ENCODE measurements around the gene SRMS.
"Not testable (repeated sequence)": the region's sequence is repeated elsewhere in the genome, so short reads cannot be mapped to it uniquely, and the experiment has no call there.

Gene SRMS

DNA sequence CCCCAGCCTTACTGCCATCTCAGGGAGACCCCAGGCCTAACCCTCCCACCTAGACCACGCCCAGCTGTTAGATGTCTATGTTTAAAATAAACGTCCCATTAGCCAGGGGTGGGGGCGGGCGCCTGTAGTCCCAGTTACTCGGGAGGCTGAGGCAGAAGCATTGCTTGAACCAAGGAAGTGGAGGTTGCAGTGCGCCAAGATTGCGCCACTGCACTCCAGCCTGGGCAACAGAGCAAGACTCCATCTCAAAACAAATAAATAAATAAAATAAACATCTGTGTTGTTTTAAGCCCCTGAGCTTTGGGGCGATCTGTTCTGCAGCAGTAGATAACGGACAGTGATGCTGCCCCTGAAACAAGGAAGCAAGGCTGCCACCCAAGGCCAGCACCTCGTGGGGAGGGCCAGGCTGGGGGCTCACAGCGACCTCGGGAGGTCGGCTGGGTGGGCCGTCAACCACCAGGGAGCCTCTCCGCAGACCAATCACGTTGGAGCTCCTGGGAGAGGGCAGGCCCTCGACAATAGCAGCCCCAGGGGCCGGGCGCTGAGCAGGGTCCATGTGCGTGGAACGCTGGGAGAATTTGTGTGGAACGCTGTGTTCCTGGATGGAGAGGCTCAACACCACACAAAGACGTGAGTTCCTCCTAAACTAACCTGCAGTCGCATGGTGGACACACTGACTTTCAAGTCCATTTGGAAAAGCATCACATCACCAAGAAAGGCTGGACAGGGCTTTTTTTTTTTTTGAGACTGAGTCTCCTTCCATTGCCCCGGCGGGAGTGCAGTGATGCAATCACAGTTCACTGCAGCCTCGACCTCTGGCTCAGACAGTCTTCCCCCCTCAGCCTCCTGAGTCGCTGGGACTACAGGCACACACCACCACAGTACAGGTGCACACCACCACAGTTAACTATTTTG lies 27.5 kb upstream of the SRMS start:
- Histone ChIP-seq H3K27ac (ENCODE audit: low read length) (no peak overlapping the region), H3K36me3 (ENCODE audit: control insufficient read depth, low read depth, low read length) (no peaks in the 10 kb centered on the region), H3K4me1 (ENCODE audit: control insufficient read depth, low read depth, low read length) (no peaks in the 10 kb centered on the region), H3K27me3 (ENCODE audit: control insufficient read depth, insufficient read depth, low read length) (peaks cover 6% of the 10 kb centered on the region), H3K9me3 (ENCODE audit: control insufficient read depth, low read depth, low read length) (no peaks in the 10 kb centered on the region), H3K9ac (ENCODE audit: low read length) (no peak overlapping the region), H3K4me3 (ENCODE audit: low read length) (no peak overlapping the region)

DNA sequence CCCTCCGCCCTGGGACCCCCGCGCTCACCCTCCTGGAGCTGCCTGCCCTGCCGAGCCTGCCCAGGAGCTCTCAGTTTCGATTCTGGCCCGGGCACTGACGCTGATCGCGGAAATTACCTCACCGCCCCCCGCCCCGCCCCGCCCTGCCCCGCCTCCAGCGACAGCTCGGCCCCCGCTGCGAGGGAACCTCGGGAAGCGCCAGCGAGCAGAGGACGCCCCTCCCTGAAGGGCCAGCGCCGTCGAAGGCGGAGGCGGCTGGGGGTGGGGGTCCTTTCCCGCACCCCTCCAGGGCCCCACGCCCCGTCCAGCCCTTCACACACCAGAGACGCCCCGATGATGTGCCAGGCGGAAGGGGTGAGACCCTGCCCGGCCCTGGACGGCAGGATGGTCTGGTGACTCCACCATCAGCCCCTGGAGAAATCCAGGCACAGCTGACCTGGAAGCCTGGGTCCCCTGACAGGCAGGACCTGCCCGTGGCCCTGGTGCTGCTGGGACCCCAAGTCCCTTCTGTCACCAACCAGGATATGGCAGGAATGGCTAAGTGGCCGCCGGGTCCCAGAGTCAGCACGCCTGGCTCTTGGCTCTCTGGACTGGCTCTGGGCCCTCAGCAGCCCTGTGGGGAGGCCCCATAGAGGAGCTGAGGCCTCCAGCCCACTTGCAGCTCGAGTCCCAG lies 26.7 kb upstream of the SRMS start, which contains the start of gene HELZ2:
Gene HELZ2, minus strand, starts transcription at position 84 of the 673 bp plus-strand sequence. CDS start 1,854 bp downstream, outside the sequence.
- Histone ChIP-seq H3K9ac (ENCODE audit: low read length) (no peak within 1 kb of the TSS), H3K36me3 (ENCODE audit: control insufficient read depth, low read depth, low read length) (no peaks in the 10 kb centered on the region), H3K27ac (ENCODE audit: low read length) (no peak within 1 kb of the TSS), H3K4me1 (ENCODE audit: control insufficient read depth, low read depth, low read length) (no peaks in the 10 kb centered on the region), H3K4me3 (ENCODE audit: low read length) (peak within 1 kb of the TSS; percentile 66), H3K27me3 (ENCODE audit: control insufficient read depth, insufficient read depth, low read length) (peaks cover 6% of the 10 kb centered on the region), H3K9me3 (ENCODE audit: control insufficient read depth, low read depth, low read length) (no peaks in the 10 kb centered on the region)

DNA sequence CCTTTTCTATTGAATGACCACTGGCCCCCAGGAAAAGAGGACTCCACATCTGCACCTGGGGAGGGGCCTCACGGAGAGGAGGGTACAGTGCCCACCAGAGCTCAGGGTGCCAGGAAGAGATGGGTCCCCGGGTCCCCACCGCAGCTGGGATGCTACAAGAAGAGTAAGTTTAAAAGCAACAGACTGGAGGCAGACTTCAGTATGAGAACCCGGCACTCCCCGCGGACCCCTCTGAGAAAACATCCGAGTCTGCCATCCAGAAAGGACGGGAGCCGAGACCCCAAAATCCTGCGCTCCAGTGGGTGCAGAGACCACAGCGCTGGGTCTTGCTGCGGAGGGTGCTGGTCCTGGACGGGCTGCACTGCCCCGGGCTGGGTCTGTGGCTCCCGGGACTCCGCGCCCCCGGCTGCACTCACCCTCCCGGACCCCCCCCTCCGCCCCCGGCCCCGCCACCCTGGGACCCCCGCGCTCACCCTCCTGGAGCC lies 26.1 kb upstream of the SRMS start:
- Histone ChIP-seq H3K27me3 (ENCODE audit: control insufficient read depth, insufficient read depth, low read length) (peaks cover 6% of the 10 kb centered on the region), H3K4me3 (ENCODE audit: low read length) (peak overlapping the region; percentile 66), H3K36me3 (ENCODE audit: control insufficient read depth, low read depth, low read length) (no peaks in the 10 kb centered on the region), H3K27ac (ENCODE audit: low read length) (no peak overlapping the region), H3K9ac (ENCODE audit: low read length) (no peak overlapping the region), H3K4me1 (ENCODE audit: control insufficient read depth, low read depth, low read length) (no peaks in the 10 kb centered on the region), H3K9me3 (ENCODE audit: control insufficient read depth, low read depth, low read length) (no peaks in the 10 kb centered on the region)

- H3K4me1 ChIP-seq (ENCODE audit: control insufficient read depth, low read depth, low read length): no peaks in the 10 kb centered on the region
- no peak overlapping the region for H3K9ac ChIP-seq (ENCODE audit: low read length)
- H3K27me3 ChIP-seq (ENCODE audit: control insufficient read depth, insufficient read depth, low read length): peaks cover 6% of the 10 kb centered on the region
- H3K4me3 ChIP-seq (ENCODE audit: low read length): peak overlapping the region; percentile 66
- H3K9me3 ChIP-seq (ENCODE audit: control insufficient read depth, low read depth, low read length): no peaks in the 10 kb centered on the region
- no peak overlapping the region for H3K27ac ChIP-seq (ENCODE audit: low read length)
- no peaks in the 10 kb centered on the region for H3K36me3 ChIP-seq (ENCODE audit: control insufficient read depth, low read depth, low read length)
These were observed 25.5 kb upstream of the SRMS start for GRCh38 chr20:63572788-63573646.

DNA sequence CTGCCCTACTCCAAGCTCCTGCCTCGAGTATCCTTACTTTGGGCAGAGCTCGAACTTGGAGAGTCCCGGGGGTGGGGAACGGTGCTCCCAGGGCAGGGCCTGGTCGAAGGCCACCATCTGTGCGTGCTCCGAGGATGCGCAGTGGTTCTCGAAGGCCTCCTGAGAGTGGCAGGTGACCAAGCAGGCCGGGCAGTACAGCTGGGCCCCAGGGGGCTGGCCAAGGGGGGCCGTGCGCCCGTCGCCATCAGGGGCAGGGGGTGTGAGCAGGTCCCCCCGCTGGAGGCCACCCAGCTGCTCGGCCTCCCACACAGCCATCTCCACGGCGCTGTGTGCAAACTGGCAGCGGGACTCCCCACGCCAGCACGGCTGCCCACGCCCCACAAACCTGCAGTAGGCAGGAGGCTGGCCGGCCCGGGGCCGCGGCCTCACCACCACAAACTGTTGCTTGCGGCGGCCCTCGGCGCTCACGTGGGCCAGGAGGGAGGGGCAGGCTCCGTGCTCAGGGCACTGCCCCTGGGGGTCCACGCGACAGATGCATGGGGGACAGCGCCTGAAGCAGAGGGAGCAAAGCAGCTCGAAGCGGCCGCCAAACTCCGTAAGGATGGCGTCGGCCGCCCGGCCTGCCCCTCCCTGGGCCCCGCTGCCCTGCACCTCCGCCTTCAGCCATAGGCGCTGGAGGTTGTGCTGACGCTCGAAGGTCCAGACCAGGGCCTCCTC lies 24.7 kb upstream of the SRMS start:
- Histone ChIP-seq H3K9ac (ENCODE audit: low read length) (no peak overlapping the region), H3K4me1 (ENCODE audit: control insufficient read depth, low read depth, low read length) (no peaks in the 10 kb centered on the region), H3K27me3 (ENCODE audit: control insufficient read depth, insufficient read depth, low read length) (peaks cover 6% of the 10 kb centered on the region), H3K4me3 (ENCODE audit: low read length) (no peak overlapping the region), H3K9me3 (ENCODE audit: control insufficient read depth, low read depth, low read length) (no peaks in the 10 kb centered on the region), H3K36me3 (ENCODE audit: control insufficient read depth, low read depth, low read length) (no peaks in the 10 kb centered on the region), H3K27ac (ENCODE audit: low read length) (no peak overlapping the region)

DNA sequence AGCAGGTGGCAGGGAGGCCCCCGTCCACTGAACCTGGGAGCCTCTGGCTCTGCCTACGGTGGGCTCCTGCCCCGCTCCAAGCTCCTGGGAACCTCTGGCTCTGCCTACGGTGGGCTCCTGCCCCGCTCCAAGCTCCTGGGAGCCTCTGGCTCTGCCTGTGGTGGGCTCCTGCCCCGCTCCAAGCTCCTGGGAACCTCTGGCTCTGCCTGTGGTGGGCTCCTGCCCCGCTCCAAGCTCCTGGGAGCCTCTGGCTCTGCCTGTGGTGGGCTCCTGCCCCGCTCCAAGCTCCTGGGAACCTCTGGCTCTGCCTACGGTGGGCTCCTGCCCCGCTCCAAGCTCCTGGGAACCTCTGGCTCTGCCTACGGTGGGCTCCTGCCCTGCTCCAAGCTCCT lies 23.5 kb upstream of the SRMS start:
- H3K36me3 ChIP-seq (ENCODE audit: control insufficient read depth, low read depth, low read length); H3K27me3 ChIP-seq (ENCODE audit: control insufficient read depth, insufficient read depth, low read length); H3K9me3 ChIP-seq (ENCODE audit: control insufficient read depth, low read depth, low read length); H3K4me3 ChIP-seq (ENCODE audit: low read length); H3K27ac ChIP-seq (ENCODE audit: low read length); H3K4me1 ChIP-seq (ENCODE audit: control insufficient read depth, low read depth, low read length); H3K9ac ChIP-seq (ENCODE audit: low read length): not testable (repeated sequence)

GRCh38 chr20:63570281-63571086 lies 22.9 kb upstream of the SRMS start:
- H3K9ac ChIP-seq (ENCODE audit: low read length): no peak overlapping the region
- no peaks in the 10 kb centered on the region for H3K36me3 ChIP-seq (ENCODE audit: control insufficient read depth, low read depth, low read length)
- no peaks in the 10 kb centered on the region for H3K4me1 ChIP-seq (ENCODE audit: control insufficient read depth, low read depth, low read length)
- no peak overlapping the region for H3K4me3 ChIP-seq (ENCODE audit: low read length)
- H3K27ac ChIP-seq (ENCODE audit: low read length): no peak overlapping the region
- H3K27me3 ChIP-seq (ENCODE audit: control insufficient read depth, insufficient read depth, low read length): peaks cover 6% of the 10 kb centered on the region
- no peaks in the 10 kb centered on the region for H3K9me3 ChIP-seq (ENCODE audit: control insufficient read depth, low read depth, low read length)

DNA sequence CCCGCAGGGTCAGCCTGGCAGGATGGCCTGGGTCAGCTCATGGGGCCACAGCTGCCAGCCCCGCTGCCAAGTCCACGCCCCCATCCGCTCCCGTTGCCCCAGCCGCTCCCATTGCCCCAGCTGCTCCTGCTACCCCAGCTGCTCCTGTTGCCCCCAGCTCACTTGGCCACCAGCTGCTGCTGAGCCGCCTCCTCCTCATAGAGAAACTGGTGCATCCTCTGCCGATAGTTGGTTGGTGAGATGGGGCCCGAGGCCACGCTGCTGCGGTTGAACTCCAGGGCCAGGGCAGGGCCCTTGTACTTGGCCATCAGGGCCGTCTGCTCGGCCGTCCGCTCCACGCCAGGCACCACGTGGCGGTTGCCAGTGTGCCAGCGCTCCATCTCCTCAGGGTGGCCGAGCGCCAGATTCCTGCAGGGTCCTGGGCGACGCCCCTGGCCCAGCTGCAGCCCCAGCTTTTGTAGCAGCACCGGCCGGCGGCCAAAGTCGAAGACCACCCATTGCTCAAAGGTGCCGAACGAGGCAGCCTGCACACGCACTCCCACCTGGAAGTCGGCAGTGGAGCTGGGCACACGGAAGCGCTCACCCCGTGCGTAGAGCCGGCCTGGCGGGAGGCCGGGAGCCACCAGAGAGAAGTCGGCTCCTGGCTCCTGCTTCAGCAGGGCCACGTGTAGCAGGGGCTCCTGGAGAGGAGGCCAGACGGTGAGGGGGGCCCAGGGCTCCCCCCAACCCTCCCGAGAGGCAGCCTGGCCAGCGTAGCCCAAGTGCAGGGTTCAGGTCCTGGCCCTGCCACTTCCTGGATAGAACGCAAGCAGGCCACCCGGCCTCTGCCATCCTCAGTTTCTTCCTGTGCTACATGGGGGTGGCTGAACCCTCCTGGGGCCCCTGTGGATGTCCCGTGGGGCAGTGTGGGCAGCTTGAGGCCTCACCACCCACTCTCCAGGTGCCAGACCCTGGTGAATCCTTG lies 21.7 kb upstream of the SRMS start:
- Histone ChIP-seq H3K9ac (ENCODE audit: low read length) (no peak overlapping the region), H3K27ac (ENCODE audit: low read length) (no peak overlapping the region), H3K36me3 (ENCODE audit: control insufficient read depth, low read depth, low read length) (no peaks in the 10 kb centered on the region), H3K9me3 (ENCODE audit: control insufficient read depth, low read depth, low read length) (no peaks in the 10 kb centered on the region), H3K4me1 (ENCODE audit: control insufficient read depth, low read depth, low read length) (no peaks in the 10 kb centered on the region), H3K27me3 (ENCODE audit: control insufficient read depth, insufficient read depth, low read length) (peaks cover 6% of the 10 kb centered on the region), H3K4me3 (ENCODE audit: low read length) (no peak overlapping the region)

DNA sequence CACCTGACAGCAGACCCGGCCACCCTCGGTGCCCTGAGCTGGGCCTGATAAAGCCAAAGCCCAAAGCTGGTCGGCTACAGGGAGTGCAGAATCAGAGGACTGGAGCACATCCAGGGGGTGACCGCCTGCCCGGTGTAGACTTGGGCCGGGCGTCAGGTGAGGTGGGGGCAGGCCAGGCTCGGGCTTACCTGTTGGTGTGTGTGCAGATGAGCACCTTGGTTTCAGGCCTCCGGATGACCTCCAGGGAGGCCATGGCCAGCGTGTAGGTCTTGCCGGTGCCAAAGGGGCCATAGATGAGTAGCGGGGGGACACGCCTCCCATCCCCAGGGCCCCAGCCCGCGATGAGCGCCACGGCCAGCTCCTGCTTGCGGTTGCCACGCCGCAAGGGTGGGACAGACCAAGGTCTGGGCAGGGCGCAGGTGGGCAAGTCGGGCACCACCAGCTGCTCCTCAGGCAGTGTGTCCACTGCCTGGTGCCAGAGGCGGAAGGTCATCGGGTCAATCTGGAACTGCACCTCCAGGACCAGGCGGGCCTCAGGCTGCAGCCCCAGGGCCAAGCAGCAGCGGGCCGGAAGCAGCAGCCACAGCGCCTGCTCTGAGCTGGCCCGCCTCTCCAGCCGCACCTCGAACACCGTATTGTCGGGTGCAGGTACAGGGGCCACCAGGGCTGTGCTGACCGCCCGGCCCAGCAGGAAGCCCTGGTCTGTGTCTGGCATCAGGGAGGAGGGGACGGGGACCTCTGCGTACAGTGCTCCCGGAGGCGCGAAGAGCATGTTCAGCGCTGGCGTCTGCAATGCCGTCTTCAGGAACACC lies 20.8 kb upstream of the SRMS start:
- no peak overlapping the region for H3K4me3 ChIP-seq (ENCODE audit: low read length)
- no peak overlapping the region for H3K9ac ChIP-seq (ENCODE audit: low read length)

More for the DNA sequence above, 20.8 kb upstream of the SRMS start:
- Histone ChIP-seq H3K4me1 (ENCODE audit: control insufficient read depth, low read depth, low read length) (no peaks in the 10 kb centered on the region), H3K36me3 (ENCODE audit: control insufficient read depth, low read depth, low read length) (no peaks in the 10 kb centered on the region), H3K27me3 (ENCODE audit: control insufficient read depth, insufficient read depth, low read length) (peaks cover 2% of the 10 kb centered on the region), H3K9me3 (ENCODE audit: control insufficient read depth, low read depth, low read length) (no peaks in the 10 kb centered on the region), H3K27ac (ENCODE audit: low read length) (no peak overlapping the region)

All from iPS-18a (cell line).